Liver (tissue), 9 donors: Measurements from ENCODE around the gene ANKAR. TPM values are rescaled to one million over a fixed set of nuclear protein-coding genes. Genes with fewer than 3 reads are reported as not detected.

Experiments used
- DNase-seq: peaks from one replicate; pipeline ENCODE4 v3.0.0-alpha.2; 2017; ENCODE audit warnings: low spot score
- H3K27ac ChIP-seq, 2 donors: one replicate each; pipeline ENCODE4 v1.7.0; 2013; ENCODE audit warnings: inconsistent platforms in 2 of 2, low read length in 2 of 2, control low read depth in 1 of 2, low read depth in 1 of 2, mild to moderate bottlenecking in 1 of 2
- H3K27me3 ChIP-seq, 4 donors: one replicate each; pipeline versions ENCODE4 v1.6.1 to v1.7.0; 2013; ENCODE audit warnings: low read length in 3 of 4, inconsistent platforms in 1 of 4, mild to moderate bottlenecking in 1 of 4, moderate library complexity in 1 of 4; ENCODE audit not compliant: control insufficient read depth in 4 of 4, insufficient read depth in 4 of 4
- H3K36me3 ChIP-seq, 4 donors: one replicate each; pipeline versions ENCODE4 v1.6.1 to v1.7.0; 2013; ENCODE audit warnings: low read length in 3 of 4, mild to moderate bottlenecking in 3 of 4, low read depth in 1 of 4, moderate library complexity in 1 of 4; ENCODE audit not compliant: control insufficient read depth in 4 of 4, insufficient read depth in 3 of 4
- H3K4me1 ChIP-seq, 4 donors: one replicate each; pipeline versions ENCODE4 v1.6.1 to v1.7.0; 2013; ENCODE audit warnings: low read length in 3 of 4, mild to moderate bottlenecking in 3 of 4, moderate library complexity in 1 of 4; ENCODE audit not compliant: control insufficient read depth in 4 of 4, insufficient read depth in 4 of 4
- H3K4me3 ChIP-seq, 3 donors: one replicate each; pipeline versions ENCODE4 v1.6.1 to v1.7.0; 2013; ENCODE audit warnings: low read length in 3 of 3, control low read depth in 1 of 3, low read depth in 1 of 3, mild to moderate bottlenecking in 1 of 3
- H3K9ac ChIP-seq, 2 donors: one replicate each; pipeline ENCODE4 v1.7.0; 2013; ENCODE audit warnings: low read length in 2 of 2, mild to moderate bottlenecking in 2 of 2, moderate library complexity in 2 of 2, control low read depth in 1 of 2, low read depth in 1 of 2
- H3K9me3 ChIP-seq, 4 donors: one replicate each; pipeline versions ENCODE4 v1.6.1 to v1.7.0; 2013; ENCODE audit warnings: low read length in 3 of 4; ENCODE audit not compliant: control insufficient read depth in 4 of 4
- EGR1 ChIP-seq, 2 donors: IDR thresholded peaks; 2 replicates each; pipeline ENCODE4 v1.6.1; 2016 to 2018; ENCODE audit warnings: antibody characterized with exemption in 2 of 2, low read depth in 2 of 2
- FOXA2 ChIP-seq: IDR thresholded peaks from 2 replicates; pipeline ENCODE4 v1.6.1; 2016; ENCODE audit warnings: antibody characterized with exemption
- GABPA ChIP-seq, 2 donors: IDR thresholded peaks in 1 of 2; conservative IDR thresholded peaks in 1 of 2; 2 replicates each; pipeline ENCODE4 v1.6.1; 2016; ENCODE audit warnings: antibody characterized with exemption in 2 of 2, mild to moderate bottlenecking in 1 of 2, moderate library complexity in 1 of 2
- HNF4A ChIP-seq, 2 donors: conservative IDR thresholded peaks; 2 replicates each; pipeline ENCODE4 v1.6.1; 2016; ENCODE audit warnings: antibody characterized with exemption in 2 of 2, mild to moderate bottlenecking in 2 of 2
- MAX ChIP-seq: IDR thresholded peaks from 2 replicates; pipeline ENCODE4 v1.6.1; 2016; ENCODE audit warnings: antibody characterized with exemption
- RAD21 ChIP-seq, 2 donors: IDR thresholded peaks; 2 replicates each; pipeline ENCODE4 v1.6.1; 2016; ENCODE audit warnings: antibody characterized with exemption in 2 of 2, mild to moderate bottlenecking in 2 of 2
- SP1 ChIP-seq: IDR thresholded peaks from 2 replicates; pipeline ENCODE4 v1.6.1; 2018; ENCODE audit warnings: antibody characterized with exemption, mild to moderate bottlenecking
- TAF1 ChIP-seq: conservative IDR thresholded peaks from 2 replicates; pipeline ENCODE4 v1.6.1; 2016; ENCODE audit warnings: antibody characterized with exemption, mild to moderate bottlenecking
- YY1 ChIP-seq: IDR thresholded peaks from 2 replicates; pipeline ENCODE4 v1.6.1; 2016; ENCODE audit warnings: antibody characterized with exemption, mild to moderate bottlenecking
- ZBTB33 ChIP-seq: IDR thresholded peaks from 2 replicates; pipeline ENCODE4 v1.6.1; 2016; ENCODE audit warnings: antibody characterized with exemption
- WGBS: extraction: QIAGEN DNeasy Blood & Tissue Kit; methylation state at CpG from one replicate; pipeline ENCODE4 v1.1.7; 2013; 5-methylcytosine and 5-hydroxymethylcytosine counted together
- polyA plus RNA-seq, 2 donors: library from polyadenylated mRNA; stranded (reverse) in 1 of 2; unstranded in 1 of 2; fragments of 200-250 nt in 1 of 2; fragments of >200 nt in 1 of 2; fragmentation: Nextera tagmentation in 1 of 2; extraction: Ambion mirVana in 1 of 2; gene quantifications; one replicate each; pipeline versions ENCODE4 v1.2.1 to v1.2.3, GENCODE V29; 2013 to 2015
- total RNA-seq, 2 donors: library from RNA; depleted of rRNA; stranded (reverse); fragments of >200 nt; gene quantifications; one replicate each; pipeline ENCODE4 v1.2.3, GENCODE V29; 2014
- TF ChIP-seq, protein P1 (sequence below): fragments of 150-350 bp; IDR thresholded peaks from 2 replicates; pipeline ENCODE4 v1.5.1; 2017; ENCODE audit warnings: improper control_type of control experiment, low read depth, low read length; ENCODE audit not compliant: missing input control
- TF ChIP-seq, protein P2 (sequence below): IDR thresholded peaks from 2 replicates; pipeline ENCODE4 v1.6.1; 2016; ENCODE audit warnings: antibody characterized with exemption, mild to moderate bottlenecking
- donor health status: healthy.
- donor health status: healthy.
- donor health status: healthy.
- donor health status: healthy.
- donor health status: healthy.

The ANKAR gene
- total and polyA plus RNA-seq, 4 donors = 0.46 to 8.4 (median 4.3) TPM

DNA sequence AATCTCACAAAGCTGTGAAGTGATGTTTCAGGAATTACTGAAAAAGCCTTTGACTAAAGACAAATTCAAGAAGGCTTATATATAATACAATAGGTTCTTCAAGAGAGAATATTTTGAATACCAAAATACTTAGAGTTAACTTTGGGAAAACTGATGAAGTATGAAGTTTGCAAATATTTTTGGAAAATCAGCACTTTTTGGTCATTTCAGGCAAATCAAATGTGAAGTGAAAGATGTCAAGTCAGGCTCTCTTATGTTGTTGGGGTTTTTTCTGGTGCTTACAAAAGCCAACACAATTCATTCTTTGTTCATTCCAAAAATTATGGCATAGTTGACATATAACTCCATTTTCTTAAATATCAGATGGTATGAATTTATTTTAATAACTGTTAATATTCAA is 27.9 kb upstream of the ANKAR start:
- Histone ChIP-seq H3K4me3 (no peak overlapping the region), H3K4me1 (no peaks in the 10 kb centered on the region), H3K36me3 (no peaks in the 10 kb centered on the region), H3K9ac (no peak overlapping the region), H3K27me3 (no peaks in the 10 kb centered on the region), H3K9me3 (peaks cover 0 to 2% (median 0%) of the 10 kb centered on the region in 4 donors), H3K27ac (no peak overlapping the region)
- no peak for DNase-seq
- TF ChIP-seq, protein P1, sequence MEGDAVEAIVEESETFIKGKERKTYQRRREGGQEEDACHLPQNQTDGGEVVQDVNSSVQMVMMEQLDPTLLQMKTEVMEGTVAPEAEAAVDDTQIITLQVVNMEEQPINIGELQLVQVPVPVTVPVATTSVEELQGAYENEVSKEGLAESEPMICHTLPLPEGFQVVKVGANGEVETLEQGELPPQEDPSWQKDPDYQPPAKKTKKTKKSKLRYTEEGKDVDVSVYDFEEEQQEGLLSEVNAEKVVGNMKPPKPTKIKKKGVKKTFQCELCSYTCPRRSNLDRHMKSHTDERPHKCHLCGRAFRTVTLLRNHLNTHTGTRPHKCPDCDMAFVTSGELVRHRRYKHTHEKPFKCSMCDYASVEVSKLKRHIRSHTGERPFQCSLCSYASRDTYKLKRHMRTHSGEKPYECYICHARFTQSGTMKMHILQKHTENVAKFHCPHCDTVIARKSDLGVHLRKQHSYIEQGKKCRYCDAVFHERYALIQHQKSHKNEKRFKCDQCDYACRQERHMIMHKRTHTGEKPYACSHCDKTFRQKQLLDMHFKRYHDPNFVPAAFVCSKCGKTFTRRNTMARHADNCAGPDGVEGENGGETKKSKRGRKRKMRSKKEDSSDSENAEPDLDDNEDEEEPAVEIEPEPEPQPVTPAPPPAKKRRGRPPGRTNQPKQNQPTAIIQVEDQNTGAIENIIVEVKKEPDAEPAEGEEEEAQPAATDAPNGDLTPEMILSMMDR = no peak
- TF ChIP-seq MAX = no peak
- TF ChIP-seq EGR1 (IDR thresholded peaks at IDR 0.05; ENCODE audit: low read depth in 2 of 2) = no peak
- TF ChIP-seq SP1 = no peak
- TF ChIP-seq ZBTB33 = no peak
- no peak for TF ChIP-seq HNF4A (conservative IDR thresholded peaks at IDR 0.05)
- no peak for TF ChIP-seq RAD21 (IDR thresholded peaks at IDR 0.05)
- TF ChIP-seq YY1 = no peak
- TF ChIP-seq GABPA (IDR thresholded peaks at IDR 0.05 in 1 of 2, conservative IDR thresholded peaks at IDR 0.05 in 1 of 2) = no peak
- TF ChIP-seq TAF1 = no peak

- Histone ChIP-seq H3K27ac (no peak overlapping the region), H3K4me3 (no peak overlapping the region), H3K4me1 (no peaks in the 10 kb centered on the region), H3K27me3 (no peaks in the 10 kb centered on the region), H3K9me3 (peaks cover 0 to 2% (median 0%) of the 10 kb centered on the region in 4 donors), H3K36me3 (no peaks in the 10 kb centered on the region), H3K9ac (no peak overlapping the region)
- no peak for TF ChIP-seq FOXA2
- TF ChIP-seq TAF1 = no peak
- TF ChIP-seq HNF4A (conservative IDR thresholded peaks at IDR 0.05) = no peak
- no peak for TF ChIP-seq GABPA (IDR thresholded peaks at IDR 0.05 in 1 of 2, conservative IDR thresholded peaks at IDR 0.05 in 1 of 2)
- TF ChIP-seq, protein P2, sequence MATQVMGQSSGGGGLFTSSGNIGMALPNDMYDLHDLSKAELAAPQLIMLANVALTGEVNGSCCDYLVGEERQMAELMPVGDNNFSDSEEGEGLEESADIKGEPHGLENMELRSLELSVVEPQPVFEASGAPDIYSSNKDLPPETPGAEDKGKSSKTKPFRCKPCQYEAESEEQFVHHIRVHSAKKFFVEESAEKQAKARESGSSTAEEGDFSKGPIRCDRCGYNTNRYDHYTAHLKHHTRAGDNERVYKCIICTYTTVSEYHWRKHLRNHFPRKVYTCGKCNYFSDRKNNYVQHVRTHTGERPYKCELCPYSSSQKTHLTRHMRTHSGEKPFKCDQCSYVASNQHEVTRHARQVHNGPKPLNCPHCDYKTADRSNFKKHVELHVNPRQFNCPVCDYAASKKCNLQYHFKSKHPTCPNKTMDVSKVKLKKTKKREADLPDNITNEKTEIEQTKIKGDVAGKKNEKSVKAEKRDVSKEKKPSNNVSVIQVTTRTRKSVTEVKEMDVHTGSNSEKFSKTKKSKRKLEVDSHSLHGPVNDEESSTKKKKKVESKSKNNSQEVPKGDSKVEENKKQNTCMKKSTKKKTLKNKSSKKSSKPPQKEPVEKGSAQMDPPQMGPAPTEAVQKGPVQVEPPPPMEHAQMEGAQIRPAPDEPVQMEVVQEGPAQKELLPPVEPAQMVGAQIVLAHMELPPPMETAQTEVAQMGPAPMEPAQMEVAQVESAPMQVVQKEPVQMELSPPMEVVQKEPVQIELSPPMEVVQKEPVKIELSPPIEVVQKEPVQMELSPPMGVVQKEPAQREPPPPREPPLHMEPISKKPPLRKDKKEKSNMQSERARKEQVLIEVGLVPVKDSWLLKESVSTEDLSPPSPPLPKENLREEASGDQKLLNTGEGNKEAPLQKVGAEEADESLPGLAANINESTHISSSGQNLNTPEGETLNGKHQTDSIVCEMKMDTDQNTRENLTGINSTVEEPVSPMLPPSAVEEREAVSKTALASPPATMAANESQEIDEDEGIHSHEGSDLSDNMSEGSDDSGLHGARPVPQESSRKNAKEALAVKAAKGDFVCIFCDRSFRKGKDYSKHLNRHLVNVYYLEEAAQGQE = no peak
- TF ChIP-seq ZBTB33 = no peak
- DNase-seq = no peak
- WGBS = 77% methylated on average over 1 of the region's 1 CpG
Measured at GRCh38 chr2:189648846-189649509, 25.5 kb upstream of the ANKAR start.
